T-helper 1 cell treated with Interleukin-12 subunit alpha and Interleukin-12 subunit beta and Interleukin-4 antibody, amounts not matched to agents 30 ng/mL and 1 ng/mL, for 36 hours (primary cell): ENCODE measurements around the gene INSRR. TPM values are rescaled to one million over a fixed set of nuclear protein-coding genes. Genes with fewer than 3 reads are reported as not detected.

Experiments
- intact Hi-C: fragments of 100-400 bp; cut with micrococcal nuclease; formaldehyde crosslinking; loops from one replicate; pipeline ENCODE4 v1.15.1; 2024
- total RNA-seq: library from RNA; stranded (reverse); gene quantifications from 2 replicates; pipeline ENCODE4 v1.2.3, GENCODE V29; 2022

Gene INSRR
- total RNA-seq, 1 donor from 2014 or later = 0.81 TPM

GRCh38 chr1:156853761-156854160 lies 5.2 kb downstream of the INSRR start:
- intact Hi-C loops = no loop called here

- intact Hi-C loops = no loop called here
Observed at GRCh38 chr1:156852418-156852874, 6.5 kb downstream of the INSRR start.

GRCh38 chr1:156851779-156852417 lies 7.0 kb downstream of the INSRR start:
- intact Hi-C loops = no loop called here

- intact Hi-C loops = loop anchor here (2.0 kb wide), 1 partner anchor 14 kb away; no protein-coding TSS in a partner anchor
Observed at GRCh38 chr1:156849151-156849496, 9.8 kb downstream of the INSRR start.

GRCh38 chr1:156848461-156849150 lies 10.3 kb downstream of the INSRR start:
- intact Hi-C loops = loop anchor here (1.0 to 2.0 kb wide), 4 partner anchors 9 to 32 kb away; partner anchors contain the start of genes NTRK1 and SH2D2A

- intact Hi-C loops = loop anchor here (1.0 to 2.0 kb wide), 4 partner anchors 9 to 32 kb away; partner anchors contain the start of genes NTRK1 and SH2D2A
Observed at GRCh38 chr1:156847591-156848460, 11.1 kb downstream of the INSRR start.

GRCh38 chr1:156846643-156847042 lies 12.3 kb downstream of the INSRR start:
- intact Hi-C loops = no loop called here

- intact Hi-C loops = no loop called here
Observed at GRCh38 chr1:156845953-156846545, 12.9 kb downstream of the INSRR start.

- intact Hi-C loops = no loop called here
Observed at GRCh38 chr1:156845055-156845952, 13.6 kb downstream of the INSRR start.

- intact Hi-C loops = no loop called here
Observed at GRCh38 chr1:156844638-156845037, 14.3 kb downstream of the INSRR start.

- intact Hi-C loops = no loop called here
Observed at GRCh38 chr1:156844102-156844501, 14.8 kb downstream of the INSRR start.

GRCh38 chr1:156842618-156843300 lies 16.2 kb downstream of the INSRR start:
- intact Hi-C loops = no loop called here

GRCh38 chr1:156841295-156841855 lies 17.5 kb downstream of the INSRR start:
- intact Hi-C loops = no loop called here

- intact Hi-C loops = no loop called here
Observed at GRCh38 chr1:156840898-156841279, 18.0 kb downstream of the INSRR start.

GRCh38 chr1:156840186-156840897 lies 18.6 kb downstream of the INSRR start:
- intact Hi-C loops = no loop called here

GRCh38 chr1:156839426-156840109 lies 19.3 kb downstream of the INSRR start:
- intact Hi-C loops = loop anchor here (1.0 to 5.0 kb wide), 5 partner anchors 9 to 298 kb away; partner anchors contain the start of genes ETV3 and NTRK1

- intact Hi-C loops = loop anchor here (1.0 to 5.0 kb wide), 5 partner anchors 9 to 298 kb away; partner anchors contain the start of genes ETV3 and NTRK1
Observed at GRCh38 chr1:156838972-156839371, 19.9 kb downstream of the INSRR start.

GRCh38 chr1:156836892-156837291 lies 22.0 kb downstream of the INSRR start:
- intact Hi-C loops = loop anchor here (1.0 to 5.0 kb wide), 2 partner anchors 21 to 300 kb away; partner anchors contain the start of genes ETV3 and SH2D2A
